ENCODE results near the gene MPPED2. TPM values are rescaled to one million over a fixed set of nuclear protein-coding genes. Genes with fewer than 3 reads are reported as not detected.
A peak's percentile ranks its signal among the peaks of the same experiment; 100 is the strongest.

The MPPED2 gene
- total and polyA plus RNA-seq, 7 donors = 0.80 to 19.1 (median 6.8) TPM; not detected in 2

GRCh38 chr11:30488304-30488998 is 97.7 kb downstream of the MPPED2 start:
- no peak for DNase-seq
- H3K4me3 ChIP-seq = peak overlapping the region in 3 of 4 donors; percentile 23 to 28 (median 26)
- H3K9me3 ChIP-seq = no peaks in the 10 kb centered on the region
- peak in 1 of 4 donors; percentile 13 for TF ChIP-seq POLR2AphosphoS5 (IDR thresholded peaks at IDR 0.05)
- TF ChIP-seq CTCF (IDR thresholded peaks at IDR 0.05) = no peak
- WGBS, 2 donors = 8 to 48% methylated on average over 8 of the region's 8 CpGs
- peak overlapping the region; percentile 66 to 79 (median 70) for H3K27ac ChIP-seq
- H3K36me3 ChIP-seq = no peaks in the 10 kb centered on the region
- peaks cover 0 to 41% (median 32%) of the 10 kb centered on the region in 4 donors for H3K4me1 ChIP-seq
- intact Hi-C loops (cut with DNase I) = no loop called here
- H3K27me3 ChIP-seq = no peaks in the 10 kb centered on the region

- H3K4me1 ChIP-seq = peaks cover 0 to 43% (median 34%) of the 10 kb centered on the region in 4 donors
- DNase-seq = peak; percentile 67
- H3K36me3 ChIP-seq = no peaks in the 10 kb centered on the region
- no peaks in the 10 kb centered on the region for H3K9me3 ChIP-seq
- H3K27ac ChIP-seq = peak overlapping the region in 3 of 4 donors; percentile 67 to 79 (median 74)
- no peak overlapping the region for H3K4me3 ChIP-seq
- 46 to 64% methylated on average over 3 of the region's 3 CpGs for WGBS, 2 donors
- intact Hi-C loops (cut with DNase I) = no loop called here
- TF ChIP-seq POLR2A (IDR thresholded peaks at IDR 0.05) (no peak), POLR2AphosphoS5 (IDR thresholded peaks at IDR 0.05) (no peak), CTCF (IDR thresholded peaks at IDR 0.05) (no peak), EP300 (IDR thresholded peaks at IDR 0.05) (no peak)
- no peaks in the 10 kb centered on the region for H3K27me3 ChIP-seq
Measured at GRCh38 chr11:30487200-30487898, 98.8 kb downstream of the MPPED2 start.

- no peaks in the 10 kb centered on the region for H3K9me3 ChIP-seq
- H3K36me3 ChIP-seq = no peaks in the 10 kb centered on the region
- H3K27ac ChIP-seq = no peak overlapping the region
- peaks cover 0 to 59% (median 48%) of the 10 kb centered on the region in 4 donors for H3K4me1 ChIP-seq
- H3K27me3 ChIP-seq = no peaks in the 10 kb centered on the region
- TF ChIP-seq POLR2AphosphoS5 (IDR thresholded peaks at IDR 0.05) (no peak), CTCF (IDR thresholded peaks at IDR 0.05) (no peak)
- DNase-seq = no peak
- intact Hi-C loops (cut with DNase I) = no loop called here
- no peak overlapping the region for H3K4me3 ChIP-seq
- WGBS, 2 donors = 92 to 94% methylated on average over 3 of the region's 3 CpGs
Measured at GRCh38 chr11:30485756-30486155, 100.4 kb downstream of the MPPED2 start.

- intact Hi-C loops (cut with DNase I) = no loop called here
- Histone ChIP-seq H3K36me3 (no peaks in the 10 kb centered on the region), H3K27me3 (no peaks in the 10 kb centered on the region), H3K9me3 (no peaks in the 10 kb centered on the region), H3K4me3 (no peak overlapping the region), H3K27ac (no peak overlapping the region), H3K4me1 (peaks cover 0 to 64% (median 54%) of the 10 kb centered on the region in 4 donors)
- DNase-seq = no peak
- 80 to 82% methylated on average over 3 of the region's 3 CpGs for WGBS, 2 donors
- no peak for TF ChIP-seq CTCF (IDR thresholded peaks at IDR 0.05)
- TF ChIP-seq EP300 (IDR thresholded peaks at IDR 0.05) = no peak
- no peak for TF ChIP-seq POLR2A (IDR thresholded peaks at IDR 0.05)
- TF ChIP-seq POLR2AphosphoS5 (IDR thresholded peaks at IDR 0.05) = no peak
Measured at GRCh38 chr11:30485222-30485621, 100.9 kb downstream of the MPPED2 start.
